HG03354 (cell line): ENCODE measurements around the gene PRRX1.

Experiments used
- ATAC-seq: cut with Tn5 transposase; IDR thresholded peaks from one replicate; pipeline ENCODE4 v1.9.1; 2021; ENCODE audit warnings: mild to moderate bottlenecking; ENCODE audit not compliant: unreplicated experiment, poor library complexity, severe bottlenecking

The PRRX1 gene

GRCh38 chr1:170743083-170743482, 79.2 kb downstream of the PRRX1 start:
- ATAC-seq, result no peak

DNA sequence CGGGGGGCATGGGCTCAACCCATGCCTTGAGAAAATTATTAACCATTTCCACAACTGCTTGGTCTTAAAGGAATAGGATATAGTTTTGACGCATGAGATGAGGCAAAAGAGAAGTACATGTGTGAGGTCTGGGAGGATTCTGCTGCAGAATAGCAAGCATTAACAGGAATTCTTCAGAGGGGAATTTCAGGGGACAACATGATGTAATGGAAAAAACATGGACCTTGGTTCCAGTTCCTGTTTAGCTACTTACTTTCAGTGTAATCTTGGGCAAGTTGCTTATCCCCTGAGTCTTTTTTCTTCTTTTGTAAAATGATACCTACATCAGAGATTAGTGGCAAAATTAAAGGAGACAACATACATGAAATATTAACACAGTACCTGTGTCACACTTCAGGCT, 85.6 kb downstream of the PRRX1 start:
- ATAC-seq, result no peak

DNA sequence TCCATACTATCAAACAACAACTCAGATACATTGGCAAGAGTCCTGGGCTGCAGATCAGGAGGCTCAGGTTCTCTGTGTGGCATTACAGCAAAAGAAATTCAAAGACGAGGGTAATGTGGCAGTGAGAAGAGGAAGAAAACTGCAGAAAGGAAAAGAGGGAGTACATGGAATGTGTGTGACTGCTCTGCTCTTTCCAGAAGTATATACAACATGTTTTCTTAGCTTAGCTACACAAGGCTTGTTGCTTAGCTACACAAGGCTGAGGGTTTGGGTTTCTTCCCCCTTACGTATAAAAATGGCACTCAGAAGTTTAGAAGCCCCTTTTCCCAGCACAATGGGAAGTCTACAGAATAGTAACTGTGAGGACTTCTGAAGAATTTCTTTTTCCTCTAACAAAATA, 86.0 kb downstream of the PRRX1 start:
- ATAC-seq, result no peak

DNA sequence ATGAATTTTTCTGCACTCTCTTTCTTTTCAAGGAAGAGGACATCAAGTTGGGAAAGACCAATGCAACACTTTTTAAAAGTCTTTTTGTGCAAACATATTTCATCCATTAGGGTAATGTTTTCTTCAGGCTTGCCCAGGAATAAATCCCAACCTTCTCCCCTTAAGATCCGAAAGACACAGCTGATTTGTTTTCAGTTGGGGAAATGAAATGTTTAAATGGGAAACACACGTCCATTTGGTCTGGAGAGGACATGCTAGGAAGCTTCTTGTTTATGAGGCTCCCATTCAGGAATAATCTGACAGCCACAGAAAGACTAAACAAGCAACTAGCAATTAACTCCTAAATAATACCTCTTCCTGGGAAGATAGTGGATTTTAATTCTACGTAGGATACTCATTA, 91.9 kb downstream of the PRRX1 start:
- no peak for ATAC-seq

DNA sequence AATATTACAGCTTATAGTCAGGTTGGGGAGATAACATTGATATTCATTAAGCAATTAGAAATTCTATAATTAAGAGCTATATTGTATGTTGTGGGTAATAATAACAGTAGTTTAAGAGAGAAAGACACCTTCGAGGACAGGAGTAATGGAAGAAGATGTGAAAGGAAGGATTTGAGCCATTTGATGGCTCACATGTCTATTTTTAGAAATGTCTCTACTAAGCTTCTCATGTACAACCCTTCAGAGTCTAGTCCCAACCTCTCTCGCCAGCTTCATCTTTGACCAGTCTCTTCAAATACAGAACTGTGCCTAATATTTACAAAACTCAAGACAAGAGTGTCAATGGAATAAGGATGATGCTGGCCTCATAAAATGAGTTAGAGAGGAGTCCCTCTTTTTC, 95.1 kb downstream of the PRRX1 start:
- no peak for ATAC-seq

- no peak for ATAC-seq
These were observed 101.3 kb downstream of the PRRX1 start for GRCh38 chr1:170765279-170765678.

DNA sequence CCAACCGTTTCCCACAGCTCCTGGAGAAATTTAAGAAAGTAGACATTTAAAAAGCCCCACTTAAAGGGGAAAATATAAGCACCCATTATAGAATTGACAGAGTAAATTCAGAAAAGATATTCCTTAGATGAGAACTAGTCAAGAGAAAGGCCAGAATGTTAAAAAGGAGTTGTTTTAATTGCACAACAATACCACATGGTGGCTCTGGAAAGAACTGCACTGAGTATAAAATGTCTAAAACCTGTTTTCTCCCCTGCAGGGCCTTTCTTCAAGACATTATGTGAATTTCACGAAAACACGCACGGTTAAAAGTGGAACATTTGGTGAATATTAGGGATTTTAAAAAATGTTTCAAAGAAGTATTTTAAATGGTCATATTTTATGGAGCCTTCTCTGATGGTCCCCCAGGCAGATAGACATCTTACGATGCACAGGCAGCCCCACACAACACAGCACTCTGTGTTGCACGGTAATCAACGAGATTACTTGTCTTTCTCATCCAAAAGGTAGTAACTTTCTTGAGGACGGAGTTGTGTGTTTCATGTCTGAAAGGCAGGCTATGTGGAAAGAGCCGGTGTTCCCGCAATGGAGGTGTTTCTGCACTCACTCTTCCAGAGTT, 101.9 kb downstream of the PRRX1 start:
- no peak for ATAC-seq

DNA sequence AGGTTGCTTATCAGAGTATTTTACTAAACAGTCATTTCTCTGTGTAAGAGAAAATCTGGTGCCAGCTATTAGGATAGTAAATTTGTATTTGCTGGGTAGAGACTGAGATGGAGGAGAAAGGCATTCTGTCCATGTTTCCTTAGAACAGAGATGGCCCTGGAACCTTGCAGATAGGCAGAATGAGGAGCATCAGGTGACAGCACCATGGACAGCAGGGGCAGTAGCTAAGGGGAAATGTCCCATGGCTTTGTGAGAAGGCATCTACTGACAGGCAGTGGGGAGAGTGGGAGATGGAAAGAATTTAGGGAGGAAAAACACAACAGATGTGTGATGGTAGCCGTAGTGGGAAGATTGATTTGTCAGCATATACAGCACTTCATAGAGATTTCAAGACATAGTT, 105.0 kb downstream of the PRRX1 start:
- no peak for ATAC-seq

- ATAC-seq, result no peak
These were observed 105.8 kb downstream of the PRRX1 start for GRCh38 chr1:170769691-170770090.

GRCh38 chr1:170770254-170770653, 106.3 kb downstream of the PRRX1 start:
- no peak for ATAC-seq

DNA sequence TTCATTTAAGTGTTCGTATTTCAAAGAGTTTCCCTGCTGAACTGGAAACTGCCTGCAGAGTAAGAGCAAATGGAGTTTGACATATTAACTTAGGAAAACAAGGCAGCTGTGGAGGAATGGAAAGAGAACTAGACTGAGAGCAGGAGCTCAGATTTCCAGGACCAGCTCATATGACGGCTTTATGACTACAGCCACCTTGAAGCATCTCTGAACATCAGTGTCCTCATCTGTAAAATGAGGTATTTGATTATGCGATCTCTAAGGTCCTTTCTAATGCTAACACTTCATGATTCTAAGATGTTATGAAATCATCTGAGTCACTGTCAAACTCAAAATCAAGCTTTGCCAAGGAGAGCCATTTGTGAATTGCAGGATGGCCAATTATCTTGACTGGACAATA, 112.3 kb downstream of the PRRX1 start:
- no peak for ATAC-seq

DNA sequence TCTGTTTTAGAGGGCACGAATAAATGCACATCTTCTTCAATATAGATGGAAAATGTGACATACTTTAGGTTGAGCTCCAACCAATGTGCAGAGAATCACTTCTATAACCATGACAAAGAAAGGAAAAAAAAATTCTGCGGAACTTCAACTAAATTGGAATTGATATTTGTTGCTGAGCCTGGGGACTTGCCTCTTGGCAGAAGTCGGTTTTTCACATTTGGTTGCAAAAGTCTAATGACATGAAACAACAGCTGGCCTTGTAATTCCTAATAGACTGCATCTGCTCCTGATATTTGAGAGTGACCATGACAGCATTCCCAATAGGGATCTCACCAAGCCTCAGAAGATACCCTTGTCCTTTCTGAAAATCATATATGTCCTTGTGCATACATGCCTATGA, 112.8 kb downstream of the PRRX1 start:
- no peak for ATAC-seq
